Stomach (tissue), 9 donors: Measurements from ENCODE around the gene PPP1R12B. TPM values are rescaled to one million over a fixed set of nuclear protein-coding genes. Genes with fewer than 3 reads are reported as not detected.
"Not testable (repeated sequence)": the region's sequence is repeated elsewhere in the genome, so short reads cannot be mapped to it uniquely, and the experiment has no call there.

Experiments
- DNase-seq, 2 donors: peaks; one replicate each; pipeline versions ENCODE4 v3.0.0 to v3.0.0-alpha.2; 2013 to 2019
- H3K27ac ChIP-seq, 5 donors: fragments of 200-600 bp in 4 of 5; sonication (generic) in 4 of 5; one replicate each; pipeline ENCODE4 v1.5.1; 2013 to 2019; ENCODE audit warnings: mild to moderate bottlenecking in 1 of 5, moderate library complexity in 1 of 5
- H3K27me3 ChIP-seq, 3 donors: fragments of 200-600 bp; sonication (generic); one replicate each; pipeline ENCODE4 v1.5.1; 2017 to 2019; ENCODE audit warnings: mixed run types in 1 of 3
- H3K36me3 ChIP-seq, 4 donors: fragments of 200-600 bp; sonication (generic); 1 replicate in 3 of 4; 2 replicates in 1 of 4; pipeline ENCODE4 v1.5.1; 2016 to 2019
- H3K4me1 ChIP-seq, 4 donors: fragments of 200-600 bp; sonication (generic); one replicate each; pipeline ENCODE4 v1.5.1; 2016 to 2019
- H3K4me3 ChIP-seq, 4 donors: fragments of 200-600 bp; sonication (generic) in 3 of 4; one replicate each; pipeline ENCODE4 v1.5.1; 2016 to 2019; ENCODE audit warnings: mild to moderate bottlenecking in 1 of 4
- H3K9me3 ChIP-seq, 4 donors: fragments of 200-600 bp; sonication (generic); one replicate each; pipeline ENCODE4 v1.5.1; 2016 to 2019
- EP300 ChIP-seq: sonication (generic); formaldehyde crosslinking; IDR thresholded peaks from one replicate; pipeline ENCODE4 v1.6.1; 2017; ENCODE audit warnings: antibody characterized with exemption
- POLR2AphosphoS5 ChIP-seq, 3 donors: sonication (generic); formaldehyde crosslinking; IDR thresholded peaks; one replicate each; pipeline ENCODE4 v1.6.1; 2016; ENCODE audit warnings: antibody characterized with exemption in 3 of 3
- WGBS, 5 donors: extraction: QIAGEN DNeasy Blood & Tissue Kit in 3 of 5; methylation state at CpG; one replicate each; pipeline versions ENCODE4 v1.1.5 to v1.1.7; 2013 to 2018; 5-methylcytosine and 5-hydroxymethylcytosine counted together
- intact Hi-C: fragments of 100-400 bp; cut with DNase I; formaldehyde crosslinking; loops from one replicate; pipeline ENCODE4 v1.15.1; 2023; ENCODE audit warnings: low total_unique reads
- polyA plus RNA-seq, 3 donors: library from polyadenylated mRNA; stranded (reverse); fragments of 200-250 nt; gene quantifications; one replicate each; pipeline ENCODE4 v1.2.3, GENCODE V29; 2013
- total RNA-seq, 5 donors: library from RNA; depleted of rRNA; stranded (reverse); fragments of >200 nt; gene quantifications; one replicate each; pipeline versions ENCODE4 v1.1.0 to v1.2.3, GENCODE V29; 2014 to 2016
- TF ChIP-seq, protein P1 (sequence below), 7 experiments: fragments of 450-650 bp in 4 of 7; fragments of 200-600 bp in 3 of 7; sonication (generic) in 3 of 7; IDR thresholded peaks; one replicate each; pipeline ENCODE4 v1.5.1; 2016 to 2019; ENCODE audit warnings: antibody characterized with exemption in 7 of 7, control low read depth in 2 of 7, mild to moderate bottlenecking in 1 of 7
- donor health status: healthy with polysubstance abuse.
- donor health status: Bipolar disorder and iron deficiency.
- donor health status: healthy.

Gene PPP1R12B
- total and polyA plus RNA-seq, 8 donors: 9.7 to 352 (median 96.0) TPM

DNA sequence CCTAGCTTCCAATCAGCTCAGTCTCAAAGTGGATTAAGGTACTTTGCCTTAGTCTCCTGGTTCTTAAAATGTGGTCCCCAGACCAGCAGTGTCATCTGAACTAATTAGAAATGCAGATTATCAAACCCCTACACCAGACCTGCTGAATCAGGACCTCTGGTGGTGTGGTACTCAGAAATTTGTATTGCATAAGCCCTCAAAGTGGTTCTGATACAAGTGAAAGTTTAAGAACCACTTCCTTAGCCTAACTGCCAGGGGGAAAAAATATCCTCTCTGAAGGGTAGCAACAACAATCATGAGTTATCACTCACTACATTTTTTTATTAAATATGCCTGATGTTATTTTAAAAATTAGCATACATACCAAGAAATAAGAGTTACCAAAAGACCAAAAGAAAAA lies 131.2 kb downstream of the PPP1R12B start:
- intact Hi-C loops, H3K27ac ChIP-seq, DNase-seq, H3K9me3 ChIP-seq, H3K4me3 ChIP-seq, H3K36me3 ChIP-seq, H3K27me3 ChIP-seq: not testable (repeated sequence)
- H3K4me1 ChIP-seq: peaks cover 0 to 13% (median 0%) of the 10 kb centered on the region in 4 donors

- DNase-seq, H3K9me3 ChIP-seq: not testable (repeated sequence)
These were observed 132.1 kb downstream of the PPP1R12B start for GRCh38 chr1:202480640-202481039.

DNA sequence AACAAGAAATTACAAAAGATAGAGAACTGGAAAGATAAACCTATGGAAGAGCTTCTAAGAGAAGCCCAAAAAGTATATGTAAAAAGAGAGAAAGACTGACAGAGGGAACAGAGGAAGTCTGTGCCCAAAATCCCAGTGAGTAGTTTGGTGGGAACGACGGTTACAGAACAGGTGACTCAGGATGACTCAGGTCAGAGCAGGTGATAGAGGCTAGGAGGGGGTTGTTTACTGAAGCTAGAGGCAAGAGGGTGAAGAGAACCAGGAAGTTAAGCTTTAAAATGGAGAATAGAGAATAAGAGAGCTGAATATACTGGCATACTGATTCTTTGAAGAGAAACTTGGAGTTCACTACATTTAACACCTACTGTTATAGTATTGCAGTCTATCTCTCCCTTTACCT lies 134.9 kb downstream of the PPP1R12B start:
- peak overlapping the region in 3 of 5 donors; percentile 14 to 20 (median 17) for H3K27ac ChIP-seq

More at GRCh38 chr1:202480640-202481039, 132.1 kb downstream of the PPP1R12B start:
- H3K27me3 ChIP-seq, H3K27ac ChIP-seq, intact Hi-C loops, H3K4me3 ChIP-seq: not testable (repeated sequence)
- Histone ChIP-seq H3K4me1 (peaks cover 0 to 13% (median 0%) of the 10 kb centered on the region in 4 donors), H3K36me3 (peaks cover 0 to 13% (median 3%) of the 10 kb centered on the region in 4 donors)

GRCh38 chr1:202484032-202484431 lies 135.5 kb downstream of the PPP1R12B start:
- H3K27me3 ChIP-seq, DNase-seq, H3K4me3 ChIP-seq, intact Hi-C loops, H3K9me3 ChIP-seq: not testable (repeated sequence)
- Histone ChIP-seq H3K36me3 (peaks cover 6 to 21% (median 12%) of the 10 kb centered on the region in 4 donors), H3K4me1 (peaks cover 0 to 29% (median 0%) of the 10 kb centered on the region in 4 donors), H3K27ac (peak overlapping the region in 1 of 5 donors; percentile 20)
- 63 to 80% (median 75%) methylated on average over 2 of the region's 2 CpGs for whole genome bisulfite sequencing, 5 donors

More for the DNA sequence above, 134.9 kb downstream of the PPP1R12B start:
- H3K4me1 ChIP-seq: peaks cover 0 to 23% (median 0%) of the 10 kb centered on the region in 4 donors
- 35 to 56% (median 46%) methylated on average over 2 of the region's 2 CpGs for WGBS, 5 donors
- DNase-seq, H3K4me3 ChIP-seq, intact Hi-C loops, H3K27me3 ChIP-seq, H3K9me3 ChIP-seq: not testable (repeated sequence)
- peak in 1 of 3 donors; percentile 29 for TF ChIP-seq POLR2AphosphoS5 (IDR thresholded peaks at IDR 0.05)
- peaks cover 0 to 14% (median 6%) of the 10 kb centered on the region in 4 donors for H3K36me3 ChIP-seq

GRCh38 chr1:202484820-202485219 lies 136.3 kb downstream of the PPP1R12B start:
- H3K27me3 ChIP-seq, H3K27ac ChIP-seq, H3K4me3 ChIP-seq, intact Hi-C loops, H3K9me3 ChIP-seq, DNase-seq: not testable (repeated sequence)
- 97 to 100% (median 98%) methylated on average over 3 of the region's 3 CpGs; no CpG with 5 or more reads in 1 of the 5 donors for WGBS, 5 donors
- peaks cover 0 to 29% (median 0%) of the 10 kb centered on the region in 4 donors for H3K4me1 ChIP-seq
- peaks cover 6 to 27% (median 18%) of the 10 kb centered on the region in 4 donors for H3K36me3 ChIP-seq

- DNase-seq, H3K27ac ChIP-seq, H3K27me3 ChIP-seq, H3K4me3 ChIP-seq, intact Hi-C loops, H3K9me3 ChIP-seq: not testable (repeated sequence)
- peaks cover 0 to 26% (median 0%) of the 10 kb centered on the region in 4 donors for H3K4me1 ChIP-seq
- peaks cover 6 to 48% (median 25%) of the 10 kb centered on the region in 4 donors for H3K36me3 ChIP-seq
- WGBS, 5 donors: 78 to 85% (median 83%) methylated on average over 6 of the region's 6 CpGs
These were observed 139.7 kb downstream of the PPP1R12B start for GRCh38 chr1:202488178-202488649.

- peaks cover 0 to 17% (median 0%) of the 10 kb centered on the region in 4 donors for H3K4me1 ChIP-seq
- H3K9me3 ChIP-seq, H3K27ac ChIP-seq, DNase-seq, intact Hi-C loops, H3K4me3 ChIP-seq, H3K27me3 ChIP-seq: not testable (repeated sequence)
- H3K36me3 ChIP-seq: peaks cover 6 to 52% (median 30%) of the 10 kb centered on the region in 4 donors
These were observed 140.6 kb downstream of the PPP1R12B start for GRCh38 chr1:202489101-202489500.

GRCh38 chr1:202493112-202493511 lies 144.6 kb downstream of the PPP1R12B start:
- H3K27ac ChIP-seq, intact Hi-C loops, H3K4me1 ChIP-seq, H3K27me3 ChIP-seq, H3K4me3 ChIP-seq, DNase-seq, H3K9me3 ChIP-seq: not testable (repeated sequence)
- 74 to 94% (median 90%) methylated on average over 3 of the region's 3 CpGs for WGBS, 5 donors
- peaks cover 12 to 75% (median 56%) of the 10 kb centered on the region in 4 donors for H3K36me3 ChIP-seq

DNA sequence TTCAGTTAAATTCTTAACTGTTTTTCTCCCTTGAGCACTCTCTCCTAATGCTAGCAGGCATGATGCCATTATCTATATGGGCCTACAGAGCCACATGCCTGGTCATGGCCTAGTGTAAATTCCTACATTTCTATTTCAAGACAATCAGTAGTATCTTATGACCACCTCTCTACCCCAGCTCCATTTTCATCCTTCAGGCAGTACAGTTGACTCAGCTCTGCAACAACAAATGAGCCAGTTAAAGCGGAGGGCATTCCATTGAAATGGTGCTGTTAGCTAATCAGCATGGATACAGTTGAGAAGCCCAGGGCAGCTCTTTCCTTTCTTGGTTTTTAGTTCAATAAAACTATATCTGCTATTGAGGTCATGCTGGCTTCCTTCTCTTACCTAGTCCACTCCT lies 150.0 kb downstream of the PPP1R12B start:
- no peak overlapping the region for H3K4me3 ChIP-seq
- TF ChIP-seq EP300: no peak
- TF ChIP-seq, protein P1, sequence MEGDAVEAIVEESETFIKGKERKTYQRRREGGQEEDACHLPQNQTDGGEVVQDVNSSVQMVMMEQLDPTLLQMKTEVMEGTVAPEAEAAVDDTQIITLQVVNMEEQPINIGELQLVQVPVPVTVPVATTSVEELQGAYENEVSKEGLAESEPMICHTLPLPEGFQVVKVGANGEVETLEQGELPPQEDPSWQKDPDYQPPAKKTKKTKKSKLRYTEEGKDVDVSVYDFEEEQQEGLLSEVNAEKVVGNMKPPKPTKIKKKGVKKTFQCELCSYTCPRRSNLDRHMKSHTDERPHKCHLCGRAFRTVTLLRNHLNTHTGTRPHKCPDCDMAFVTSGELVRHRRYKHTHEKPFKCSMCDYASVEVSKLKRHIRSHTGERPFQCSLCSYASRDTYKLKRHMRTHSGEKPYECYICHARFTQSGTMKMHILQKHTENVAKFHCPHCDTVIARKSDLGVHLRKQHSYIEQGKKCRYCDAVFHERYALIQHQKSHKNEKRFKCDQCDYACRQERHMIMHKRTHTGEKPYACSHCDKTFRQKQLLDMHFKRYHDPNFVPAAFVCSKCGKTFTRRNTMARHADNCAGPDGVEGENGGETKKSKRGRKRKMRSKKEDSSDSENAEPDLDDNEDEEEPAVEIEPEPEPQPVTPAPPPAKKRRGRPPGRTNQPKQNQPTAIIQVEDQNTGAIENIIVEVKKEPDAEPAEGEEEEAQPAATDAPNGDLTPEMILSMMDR (IDR thresholded peaks at IDR 0.05): no peak
- TF ChIP-seq POLR2AphosphoS5 (IDR thresholded peaks at IDR 0.05): no peak
- DNase-seq: no peak
- 93 to 100% (median 100%) methylated on average over 1 of the region's 1 CpG for WGBS, 5 donors
- no peaks in the 10 kb centered on the region for H3K27me3 ChIP-seq
- H3K27ac ChIP-seq: no peak overlapping the region
- H3K9me3 ChIP-seq: no peaks in the 10 kb centered on the region
- peaks cover 7 to 63% (median 47%) of the 10 kb centered on the region in 4 donors for H3K36me3 ChIP-seq
- intact Hi-C loops: no loop called here
- no peaks in the 10 kb centered on the region for H3K4me1 ChIP-seq

DNA sequence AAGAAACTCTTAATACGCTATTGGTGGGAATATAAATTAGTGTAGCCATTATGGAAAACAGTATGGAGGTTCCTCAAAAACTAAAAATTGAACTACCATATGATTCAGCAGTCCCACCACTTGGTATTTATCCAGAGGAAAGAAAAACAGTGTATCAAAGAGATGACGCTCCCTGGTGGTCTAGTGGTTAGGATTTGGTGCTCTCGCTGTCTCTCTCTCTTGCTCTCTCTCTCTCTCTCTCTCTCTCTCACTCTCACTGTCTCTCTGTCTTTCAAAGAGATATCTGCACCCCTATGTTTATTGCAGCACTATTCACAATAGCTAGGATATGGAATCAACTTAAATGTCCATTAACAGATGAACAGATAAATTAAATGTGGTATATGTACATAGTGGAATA lies 151.5 kb downstream of the PPP1R12B start:
- H3K27ac ChIP-seq, DNase-seq, intact Hi-C loops, H3K4me3 ChIP-seq, H3K9me3 ChIP-seq, H3K27me3 ChIP-seq: not testable (repeated sequence)
- Histone ChIP-seq H3K36me3 (peaks cover 7 to 66% (median 52%) of the 10 kb centered on the region in 4 donors), H3K4me1 (peaks cover 0 to 12% (median 3%) of the 10 kb centered on the region in 4 donors)
- 87 to 97% (median 93%) methylated on average over 3 of the region's 3 CpGs for WGBS, 5 donors
